DND-41 (cell line): ENCODE measurements around the gene UNC5C.

Experiments
- ATAC-seq: fragments of 200-7000 bp; cut with Tn5 transposase; 3 replicates; pipeline ENCODE4 v1.9.1; 2021; ENCODE audit warnings: low read depth; ENCODE audit not compliant: insufficient read depth
- DNase-seq: peaks from one replicate; pipeline ENCODE4 v3.0.0-alpha.2; 2020
- H2AFZ ChIP-seq: 2 replicates; pipeline ENCODE4 v1.6.0; 2012; ENCODE audit warnings: low read depth, low read length
- H3K27ac ChIP-seq: 2 replicates; pipeline ENCODE4 v1.5.1; 2012; ENCODE audit warnings: low read length, inconsistent platforms
- H3K27me3 ChIP-seq: fragments of 200-600 bp; sonication (generic); 2 replicates; pipeline ENCODE4 v1.6.0; 2012; ENCODE audit warnings: low read length, mild to moderate bottlenecking, inconsistent platforms; ENCODE audit not compliant: insufficient read depth, poor library complexity
- H3K36me3 ChIP-seq: 2 replicates; pipeline ENCODE4 v1.5.1; 2012; ENCODE audit warnings: low read length, inconsistent platforms; ENCODE audit not compliant: insufficient read depth
- H3K4me1 ChIP-seq: 2 replicates; pipeline ENCODE4 v1.5.1; 2012; ENCODE audit warnings: mild to moderate bottlenecking, low read length; ENCODE audit not compliant: insufficient read depth
- H3K4me2 ChIP-seq: 2 replicates; pipeline ENCODE4 v1.6.0; 2012; ENCODE audit warnings: mild to moderate bottlenecking, moderate library complexity, low read length, inconsistent platforms; ENCODE audit not compliant: insufficient read depth
- H3K4me3 ChIP-seq, 2 experiments: fragments of 200-600 bp in 1 of 2; shearing (Covaris generic) in 1 of 2; 2 replicates each; pipeline ENCODE4 v1.5.1; 2012 to 2016; ENCODE audit warnings: inconsistent platforms in 2 of 2, low read length in 2 of 2, mild to moderate bottlenecking in 2 of 2, low read depth in 1 of 2, moderate library complexity in 1 of 2
- H3K79me2 ChIP-seq: 2 replicates; pipeline ENCODE4 v1.6.0; 2012; ENCODE audit warnings: low read length, inconsistent platforms; ENCODE audit not compliant: insufficient read depth
- H3K9ac ChIP-seq: 2 replicates; pipeline ENCODE4 v1.6.0; 2012; ENCODE audit warnings: low read depth, mild to moderate bottlenecking, inconsistent platforms, low read length, moderate library complexity
- H3K9me3 ChIP-seq: 2 replicates; pipeline ENCODE4 v1.5.1; 2012; ENCODE audit warnings: low read length, moderate library complexity, mild to moderate bottlenecking, inconsistent platforms; ENCODE audit not compliant: insufficient read depth, severe bottlenecking
- H4K20me1 ChIP-seq: 2 replicates; pipeline ENCODE4 v1.6.0; 2012; ENCODE audit warnings: low read length; ENCODE audit not compliant: insufficient read depth
- CTCF ChIP-seq: IDR thresholded peaks from 2 replicates; pipeline ENCODE4 v1.5.1; 2012; ENCODE audit warnings: borderline replicate concordance, low read length, moderate library complexity, mild to moderate bottlenecking; ENCODE audit not compliant: poor library complexity, severe bottlenecking; ENCODE audit errors: extremely low read depth
- EZH2 ChIP-seq: IDR thresholded peaks from 3 replicates; pipeline ENCODE4 v1.6.1; 2012; ENCODE audit warnings: borderline replicate concordance, low read depth, mild to moderate bottlenecking, moderate library complexity, low read length, inconsistent platforms; ENCODE audit not compliant: severe bottlenecking

Gene UNC5C

GRCh38 chr4:95457353-95457752, 91.4 kb downstream of the UNC5C start:
- H3K4me3 ChIP-seq, result no peak overlapping the region
- no peaks in the 10 kb centered on the region for H3K9me3 ChIP-seq
- ATAC-seq (peak; percentile 67), DNase-seq (no peak)
- H3K79me2 ChIP-seq, result no peaks in the 10 kb centered on the region
- no peak overlapping the region for H3K27ac ChIP-seq
- H3K36me3 ChIP-seq, result no peaks in the 10 kb centered on the region
- TF ChIP-seq CTCF (no peak), EZH2 (no peak)
- H3K4me1 ChIP-seq, result peaks cover 6% of the 10 kb centered on the region; the same call in 1 of the 2 replicates
- H4K20me1 ChIP-seq, result no peaks in the 10 kb centered on the region
- H2AFZ ChIP-seq, result peak overlapping the region; percentile 6; the same call in 1 of the 2 replicates
- no peaks in the 10 kb centered on the region for H3K27me3 ChIP-seq
- no peak overlapping the region for H3K9ac ChIP-seq
- no peak overlapping the region for H3K4me2 ChIP-seq

GRCh38 chr4:95450294-95450693, 98.5 kb downstream of the UNC5C start:
- no peaks in the 10 kb centered on the region for H3K27me3 ChIP-seq
- DNase-seq (peak; percentile 32), ATAC-seq (peak; percentile 73)
- no peak overlapping the region for H3K4me3 ChIP-seq
- H3K4me1 ChIP-seq, result 0 out of 2 replicates have a peak, but pooled peaks cover 3% of the 10 kb centered on the region
- no peak overlapping the region for H2AFZ ChIP-seq
- H3K9ac ChIP-seq, result no peak overlapping the region
- H4K20me1 ChIP-seq, result no peaks in the 10 kb centered on the region
- no peak overlapping the region for H3K27ac ChIP-seq
- H3K4me2 ChIP-seq, result no peak overlapping the region
- no peak for TF ChIP-seq EZH2
- no peak for TF ChIP-seq CTCF
- H3K36me3 ChIP-seq, result no peaks in the 10 kb centered on the region
- no peaks in the 10 kb centered on the region for H3K79me2 ChIP-seq
- H3K9me3 ChIP-seq, result no peaks in the 10 kb centered on the region

GRCh38 chr4:95446173-95446572, 102.6 kb downstream of the UNC5C start:
- Histone ChIP-seq H3K4me2 (no peak overlapping the region), H3K79me2 (no peaks in the 10 kb centered on the region), H3K9ac (no peak overlapping the region), H3K27me3 (no peaks in the 10 kb centered on the region), H3K4me1 (0 out of 2 replicates have a peak, but pooled peaks cover 3% of the 10 kb centered on the region), H3K36me3 (no peaks in the 10 kb centered on the region), H3K9me3 (no peaks in the 10 kb centered on the region), H3K27ac (no peak overlapping the region), H4K20me1 (no peaks in the 10 kb centered on the region), H3K4me3 (no peak overlapping the region), H2AFZ (no peak overlapping the region)
- DNase-seq, result no peak
- no peak for ATAC-seq
- TF ChIP-seq EZH2 (no peak), CTCF (no peak)

GRCh38 chr4:95445251-95445650, 103.5 kb downstream of the UNC5C start:
- no peaks in the 10 kb centered on the region for H3K79me2 ChIP-seq
- H3K4me1 ChIP-seq, result 0 out of 2 replicates have a peak, but pooled peaks cover 3% of the 10 kb centered on the region
- no peaks in the 10 kb centered on the region for H3K36me3 ChIP-seq
- no peaks in the 10 kb centered on the region for H4K20me1 ChIP-seq
- no peak for TF ChIP-seq EZH2
- TF ChIP-seq CTCF, result no peak
- no peak overlapping the region for H3K4me3 ChIP-seq
- no peak overlapping the region for H3K9ac ChIP-seq
- H3K27me3 ChIP-seq, result no peaks in the 10 kb centered on the region
- no peak overlapping the region for H3K27ac ChIP-seq
- no peaks in the 10 kb centered on the region for H3K9me3 ChIP-seq
- DNase-seq (no peak), ATAC-seq (no peak)
- no peak overlapping the region for H2AFZ ChIP-seq
- H3K4me2 ChIP-seq, result no peak overlapping the region
